ENCODE data around the gene EPN2. TPM values are rescaled to one million over a fixed set of nuclear protein-coding genes. Genes with fewer than 3 reads are reported as not detected.
A peak's percentile ranks its signal among the peaks of the same experiment; 100 is the strongest.
"Not testable (repeated sequence)": the region's sequence is repeated elsewhere in the genome, so short reads cannot be mapped to it uniquely, and the experiment has no call there.

Gene EPN2
- total RNA-seq, result 10 to 100 TPM; 11.9 to 12.3 TPM
- 2.8 TPM for polyA plus RNA-seq (2013, experiment 1 of 2)
- polyA plus RNA-seq (2013, experiment 2 of 2), result 4.6 TPM
- total RNA-seq, result 3.7 to 15.2 (median 8.8) reads per million in 172 experiments

- CTCF ChIA-PET; intact Hi-C loops (cut with DNase I, micrococcal nuclease); H3K27me3 Mint-ChIP-seq; H3K36me3 ChIP-seq (ENCODE audit: insufficient read depth, low read length); H3K9me3 ChIP-seq (ENCODE audit: control insufficient read depth in 1 of 2, insufficient read depth in 1 of 2, low read length in 2 of 2); H3K27ac ChIP-seq (ENCODE audit: low read depth in 1 of 2, low read length in 2 of 2); POLR2A ChIA-PET; H3K36me3 Mint-ChIP-seq (ENCODE audit: low read depth); H3K4me1 Mint-ChIP-seq (ENCODE audit: low read depth); H3K9me3 Mint-ChIP-seq; H3K27me3 ChIP-seq (ENCODE audit: control insufficient read depth in 1 of 2, insufficient read depth in 2 of 2, low read length in 2 of 2): not testable (repeated sequence)
- H3K4me3 Mint-ChIP-seq, result peak within 1 kb of the TSS; percentile 88
- Histone ChIP-seq H3K4me3 (ENCODE audit: low read length) (peak within 1 kb of the TSS; percentile 92), H3K4me1 (ENCODE audit: insufficient read depth, low read length) (peaks cover 11% of the 10 kb centered on the region)
- peak within 1 kb of the TSS; percentile 36 for H3K27ac Mint-ChIP-seq
- DNase-seq (peak; percentile 31 to 78 (median 52)), ATAC-seq (ENCODE audit: poor library complexity) (peak; percentile 55)
Measured at GRCh38 chr17:19237139-19237388, at the start of gene EPN2. TSS of gene EPN2 (plus strand) at chr17:19237366. CDS start at chr17:19283120, 45,754 bp downstream.

DNA sequence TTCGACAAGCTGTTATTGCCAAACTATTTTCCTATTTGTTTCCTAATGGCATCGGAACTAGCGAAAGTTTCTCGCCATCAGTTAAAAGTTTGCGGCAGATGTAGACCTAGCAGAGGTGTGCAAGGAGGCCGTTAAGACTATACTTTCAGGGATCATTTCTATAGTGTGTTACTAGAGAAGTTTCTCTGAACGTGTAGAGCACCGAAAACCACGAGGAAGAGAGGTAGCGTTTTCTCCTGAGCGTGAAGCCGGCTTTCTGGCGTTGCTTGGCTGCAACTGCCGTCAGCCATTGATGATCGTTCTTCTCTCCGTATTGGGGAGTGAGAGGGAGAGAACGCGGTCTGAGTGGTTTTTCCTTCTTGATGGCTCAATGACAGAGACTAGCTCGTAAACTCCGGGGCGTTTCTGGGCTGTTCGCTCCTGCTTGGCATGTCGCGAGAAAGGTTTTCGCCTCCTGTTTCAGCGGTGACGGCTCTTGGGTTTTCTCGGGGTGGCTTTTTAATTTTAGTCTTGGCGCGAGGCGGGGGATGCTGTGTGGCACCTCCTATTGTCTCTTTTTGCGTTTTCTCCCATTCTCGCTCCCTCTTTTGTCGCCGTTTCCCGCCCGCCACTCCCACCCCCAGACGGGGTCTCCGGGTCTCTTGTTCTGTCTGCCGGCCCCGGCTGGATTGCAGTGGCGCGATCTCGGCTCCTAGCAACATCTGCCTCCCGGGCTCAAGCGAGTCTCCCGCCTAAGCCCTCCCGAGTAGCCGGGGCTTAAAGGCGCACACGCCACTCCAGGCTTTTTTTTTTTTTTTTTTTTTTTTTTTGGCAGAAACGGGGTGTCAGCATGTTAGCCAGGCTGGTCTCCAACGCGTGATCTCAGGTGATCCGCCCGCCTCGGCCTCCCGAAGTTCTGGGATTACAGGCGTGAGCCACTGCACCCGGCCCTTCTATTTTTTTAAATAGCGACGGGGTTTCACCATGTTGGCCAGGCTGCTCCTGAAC, 49.0 kb upstream of the EPN2 start:
- H3K36me3 ChIP-seq (ENCODE audit: insufficient read depth, low read length); H3K4me3 ChIP-seq (ENCODE audit: low read length); H3K4me3 Mint-ChIP-seq; H3K27me3 Mint-ChIP-seq; POLR2A ChIA-PET; H3K9me3 Mint-ChIP-seq; H3K4me1 ChIP-seq (ENCODE audit: insufficient read depth, low read length); H3K36me3 Mint-ChIP-seq (ENCODE audit: low read depth); H3K27ac Mint-ChIP-seq; DNase-seq; CTCF ChIA-PET; intact Hi-C loops (cut with DNase I, micrococcal nuclease); H3K27ac ChIP-seq (ENCODE audit: low read depth in 1 of 2, low read length in 2 of 2); H3K27me3 ChIP-seq (ENCODE audit: control insufficient read depth in 1 of 2, insufficient read depth in 2 of 2, low read length in 2 of 2); H3K9me3 ChIP-seq (ENCODE audit: control insufficient read depth in 1 of 2, insufficient read depth in 1 of 2, low read length in 2 of 2); H3K4me1 Mint-ChIP-seq (ENCODE audit: low read depth): not testable (repeated sequence)
- peak; percentile 38 for ATAC-seq (ENCODE audit: poor library complexity)

GRCh38 chr17:19188870-19189708, 48.1 kb upstream of the EPN2 start:
- H3K4me3 Mint-ChIP-seq; DNase-seq; H3K9me3 ChIP-seq (ENCODE audit: control insufficient read depth in 1 of 2, insufficient read depth in 1 of 2, low read length in 2 of 2); H3K4me3 ChIP-seq (ENCODE audit: low read length); H3K36me3 Mint-ChIP-seq (ENCODE audit: low read depth); H3K36me3 ChIP-seq (ENCODE audit: insufficient read depth, low read length); intact Hi-C loops (cut with DNase I, micrococcal nuclease); POLR2A ChIA-PET; H3K4me1 Mint-ChIP-seq (ENCODE audit: low read depth); H3K27ac ChIP-seq (ENCODE audit: low read depth in 1 of 2, low read length in 2 of 2); H3K27me3 ChIP-seq (ENCODE audit: control insufficient read depth in 1 of 2, insufficient read depth in 2 of 2, low read length in 2 of 2); H3K9me3 Mint-ChIP-seq; H3K27me3 Mint-ChIP-seq; H3K4me1 ChIP-seq (ENCODE audit: insufficient read depth, low read length); H3K27ac Mint-ChIP-seq; CTCF ChIA-PET: not testable (repeated sequence)
- ATAC-seq (ENCODE audit: poor library complexity), result peak; percentile 62

GRCh38 chr17:19189781-19190405, 47.3 kb upstream of the EPN2 start:
- H3K4me1 ChIP-seq (ENCODE audit: insufficient read depth, low read length); H3K9me3 ChIP-seq (ENCODE audit: control insufficient read depth in 1 of 2, insufficient read depth in 1 of 2, low read length in 2 of 2); CTCF ChIA-PET; H3K27ac Mint-ChIP-seq; H3K36me3 ChIP-seq (ENCODE audit: insufficient read depth, low read length); H3K4me3 Mint-ChIP-seq; H3K27me3 ChIP-seq (ENCODE audit: control insufficient read depth in 1 of 2, insufficient read depth in 2 of 2, low read length in 2 of 2); intact Hi-C loops (cut with DNase I, micrococcal nuclease); ATAC-seq (ENCODE audit: poor library complexity); DNase-seq; H3K27me3 Mint-ChIP-seq; H3K27ac ChIP-seq (ENCODE audit: low read depth in 1 of 2, low read length in 2 of 2); H3K36me3 Mint-ChIP-seq (ENCODE audit: low read depth); H3K4me3 ChIP-seq (ENCODE audit: low read length); H3K9me3 Mint-ChIP-seq; POLR2A ChIA-PET; H3K4me1 Mint-ChIP-seq (ENCODE audit: low read depth): not testable (repeated sequence)

DNA sequence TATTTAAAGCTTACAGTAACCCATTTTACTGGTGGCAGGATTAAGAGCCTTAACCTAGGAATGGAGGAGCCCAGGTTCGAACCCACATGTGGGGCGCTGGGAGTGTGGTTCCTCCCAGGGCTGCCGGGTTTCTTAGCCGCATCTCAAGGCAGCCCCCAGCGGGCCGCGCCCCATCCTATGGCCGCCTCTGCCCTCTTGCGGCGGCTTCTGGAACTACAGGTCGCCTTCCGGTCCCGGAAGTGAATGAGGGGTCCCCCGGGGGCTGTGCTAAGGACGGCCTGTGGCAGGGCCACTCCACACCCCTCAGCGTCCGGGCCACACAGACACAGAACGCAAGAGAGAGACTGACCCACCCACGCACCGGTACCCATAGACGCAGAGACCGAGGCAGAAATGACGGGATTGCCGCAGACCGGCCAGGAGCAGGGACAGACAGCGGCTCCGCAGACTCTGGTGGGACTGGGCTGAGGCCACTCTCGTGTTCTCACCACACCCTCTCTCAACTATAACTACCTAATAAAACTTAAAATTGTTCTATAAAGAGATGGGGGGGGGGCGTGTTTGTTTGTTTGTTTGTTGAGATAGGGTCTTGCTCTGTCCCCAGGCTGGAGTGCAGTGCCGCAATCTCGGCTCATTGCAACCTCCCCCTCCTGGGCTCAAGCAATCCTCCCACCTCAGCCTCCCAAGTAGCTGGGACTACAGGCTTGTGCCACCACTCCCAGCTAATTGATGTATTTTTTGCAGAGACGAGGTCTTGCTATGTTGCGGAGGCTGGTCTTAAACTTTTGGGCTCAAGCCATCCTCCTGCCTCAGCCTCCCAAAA, 40.6 kb upstream of the EPN2 start:
- DNase-seq (peak in 2 of 14 experiments; percentile 2 to 36), ATAC-seq (ENCODE audit: poor library complexity) (peak; percentile 99)
- H3K36me3 Mint-ChIP-seq (ENCODE audit: low read depth); H3K4me3 ChIP-seq (ENCODE audit: low read length); H3K4me3 Mint-ChIP-seq; H3K4me1 ChIP-seq (ENCODE audit: insufficient read depth, low read length); H3K9me3 ChIP-seq (ENCODE audit: control insufficient read depth in 1 of 2, insufficient read depth in 1 of 2, low read length in 2 of 2); H3K27me3 ChIP-seq (ENCODE audit: control insufficient read depth in 1 of 2, insufficient read depth in 2 of 2, low read length in 2 of 2); POLR2A ChIA-PET; CTCF ChIA-PET; H3K27me3 Mint-ChIP-seq; H3K27ac ChIP-seq (ENCODE audit: low read depth in 1 of 2, low read length in 2 of 2); H3K9me3 Mint-ChIP-seq; H3K4me1 Mint-ChIP-seq (ENCODE audit: low read depth); intact Hi-C loops (cut with DNase I, micrococcal nuclease); H3K36me3 ChIP-seq (ENCODE audit: insufficient read depth, low read length); H3K27ac Mint-ChIP-seq: not testable (repeated sequence)

DNA sequence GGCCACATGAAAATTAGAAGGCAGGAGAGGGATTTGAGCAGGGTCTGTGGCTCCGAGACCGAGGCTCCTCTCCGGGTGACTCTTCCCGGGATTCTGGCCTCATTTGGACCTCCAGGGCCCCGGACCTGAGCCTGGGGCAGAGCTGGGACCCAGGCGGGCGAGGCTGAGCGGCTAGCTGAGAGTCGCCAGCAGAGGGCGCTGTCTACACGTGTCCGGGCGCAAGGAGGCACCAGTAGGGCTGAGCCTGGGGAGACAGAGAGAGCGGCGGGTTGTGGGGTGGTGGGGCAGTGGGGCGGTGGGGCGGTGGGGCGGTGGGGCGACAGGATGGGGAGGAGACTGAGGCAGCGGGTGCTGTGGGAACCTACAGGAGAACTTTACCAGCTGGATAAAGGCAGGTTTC, 34.7 kb upstream of the EPN2 start:
- H3K27ac ChIP-seq (ENCODE audit: low read depth in 1 of 2, low read length in 2 of 2); CTCF ChIA-PET; H3K4me1 ChIP-seq (ENCODE audit: insufficient read depth, low read length); H3K36me3 ChIP-seq (ENCODE audit: insufficient read depth, low read length); H3K9me3 ChIP-seq (ENCODE audit: control insufficient read depth in 1 of 2, insufficient read depth in 1 of 2, low read length in 2 of 2); H3K4me3 Mint-ChIP-seq; DNase-seq; H3K9me3 Mint-ChIP-seq; intact Hi-C loops (cut with DNase I, micrococcal nuclease); POLR2A ChIA-PET; H3K27me3 Mint-ChIP-seq; H3K4me1 Mint-ChIP-seq (ENCODE audit: low read depth); H3K4me3 ChIP-seq (ENCODE audit: low read length); H3K27ac Mint-ChIP-seq; H3K36me3 Mint-ChIP-seq (ENCODE audit: low read depth); H3K27me3 ChIP-seq (ENCODE audit: control insufficient read depth in 1 of 2, insufficient read depth in 2 of 2, low read length in 2 of 2): not testable (repeated sequence)
- ATAC-seq (ENCODE audit: poor library complexity), result peak; percentile 100
